ENCODE measurements around the gene RBM20.

- TF ChIP-seq CTCF (conservative IDR thresholded peaks at IDR 0.05; ENCODE audit: low read depth, low read length) (no peak), RAD21 (IDR thresholded peaks at IDR 0.05; ENCODE audit: low read length) (no peak), POLR2A (IDR thresholded peaks at IDR 0.05; ENCODE audit: low read depth, low read length) (no peak)
Measured at GRCh38 chr10:110775406-110775805, 131.3 kb downstream of the RBM20 start.
